GM12878 (cell line): ENCODE data around the gene SMTNL1. TPM values are rescaled to one million over a fixed set of nuclear protein-coding genes. Genes with fewer than 3 reads are reported as not detected.

Experiments used
- ATAC-seq: fragments of 200-7000 bp; cut with Tn5 transposase; 3 replicates; pipeline ENCODE4 v1.9.1; 2020; ENCODE audit warnings: mild to moderate bottlenecking, moderate library complexity
- BruUV-seq: library from RNA; stranded (reverse); fragments of 400-500 nt; replicated peaks from 2 replicates; lab custom pipeline; 2021; lab: Mats Ljungman, UMichigan
- CTCF ChIA-PET: fragments of 300-600 bp; sonication (Branson Sonifier 250); formaldehyde crosslinking; extraction: SDS; loops from one replicate; lab custom pipeline; 2021; ENCODE audit warnings: inconsistent platforms; lab: Yijun Ruan, JAX
- POLR2A ChIA-PET: fragments of 350-600 bp; formaldehyde crosslinking; extraction: SDS; loops from one replicate; lab custom pipeline; 2021; ENCODE audit warnings: inconsistent platforms; lab: Charles Lee
- RAD21 ChIA-PET: fragments of 300-600 bp; sonication (Branson Sonifier 250); formaldehyde crosslinking; loops from one replicate; lab custom pipeline; 2023; ENCODE audit warnings: antibody characterized with exemption; ENCODE audit not compliant: unreplicated experiment; lab: Charles Lee
- SMC1A ChIA-PET: fragments of 300-600 bp; sonication (Branson Sonifier 250); formaldehyde crosslinking; loops from one replicate; lab custom pipeline; 2023; ENCODE audit not compliant: unreplicated experiment, uncharacterized antibody; lab: Charles Lee
- DNase-seq: peaks from one replicate; pipeline ENCODE4 v3.0.0-alpha.2; 2011; ENCODE audit warnings: low read depth, low spot score
- FAIRE-seq: peaks from 3 replicates; lab custom pipeline; 2011; peaks lifted over from hg19 to GRCh38; lab: Jason Lieb, UNC
- H2AFZ ChIP-seq: 2 replicates; pipeline ENCODE4 v1.6.0; 2011; ENCODE audit warnings: low read depth, low read length, control low read depth; ENCODE audit not compliant: control insufficient read depth
- H3K27ac ChIP-seq: 2 replicates; pipeline ENCODE4 v1.5.1; 2011; ENCODE audit warnings: control low read depth; ENCODE audit not compliant: control insufficient read depth, insufficient read depth
- H3K27me3 ChIP-seq, 2 experiments: replicated peaks in 1 of 2; 2 replicates each; pipeline versions ENCODE4 v1.6.0 to v1.6.1; 2011; ENCODE audit warnings: low read length in 1 of 2; ENCODE audit not compliant: control insufficient read depth in 2 of 2, insufficient read depth in 2 of 2
- H3K36me3 ChIP-seq, 2 experiments: 2 replicates each; pipeline ENCODE4 v1.5.1; 2011; ENCODE audit warnings: low read length in 1 of 2; ENCODE audit not compliant: control insufficient read depth in 2 of 2, insufficient read depth in 2 of 2
- H3K4me1 ChIP-seq: 2 replicates; pipeline ENCODE4 v1.6.1; 2011; ENCODE audit warnings: mild to moderate bottlenecking, low read length, moderate library complexity, mixed read lengths; ENCODE audit not compliant: control insufficient read depth, insufficient read depth
- H3K4me2 ChIP-seq: 2 replicates; pipeline ENCODE4 v1.6.0; 2011; ENCODE audit warnings: control low read depth; ENCODE audit not compliant: control insufficient read depth, insufficient read depth
- H3K4me3 ChIP-seq: fragments of 200-600 bp; sonication (generic); 2 replicates; pipeline ENCODE4 v1.5.1; 2016
- H3K79me2 ChIP-seq: 2 replicates; pipeline ENCODE4 v1.6.0; 2011; ENCODE audit warnings: low read length; ENCODE audit not compliant: control insufficient read depth, insufficient read depth
- H3K9ac ChIP-seq: 2 replicates; pipeline ENCODE4 v1.8.0; 2011; ENCODE audit warnings: low read length, control low read depth, mixed read lengths; ENCODE audit not compliant: control insufficient read depth, insufficient read depth
- H3K9me3 ChIP-seq: replicated peaks from 3 replicates; pipeline ENCODE4 v1.5.1; 2011; ENCODE audit warnings: mild to moderate bottlenecking, low read length; ENCODE audit not compliant: control insufficient read depth, insufficient read depth
- H4K20me1 ChIP-seq: 2 replicates; pipeline ENCODE4 v1.6.0; 2011; ENCODE audit not compliant: control insufficient read depth, insufficient read depth
- BCLAF1 ChIP-seq: fragments of 450-650 bp; IDR thresholded peaks from 2 replicates; pipeline ENCODE4 v1.6.1; 2017; ENCODE audit warnings: antibody characterized with exemption, mild to moderate bottlenecking, moderate library complexity
- EP300 ChIP-seq, 2 experiments: fragments of 150-350 bp in 1 of 2; IDR thresholded peaks; 2 replicates each; pipeline ENCODE4 v1.6.1; 2011 to 2012; ENCODE audit warnings: low read depth in 2 of 2, low read length in 2 of 2, borderline replicate concordance in 1 of 2, improper control_type of control experiment in 1 of 2, inconsistent platforms in 1 of 2; ENCODE audit not compliant: control insufficient read depth in 1 of 2
- ESRRA ChIP-seq: IDR thresholded peaks from 2 replicates; pipeline ENCODE4 v1.6.1; 2012; ENCODE audit warnings: mild to moderate bottlenecking, low read length, improper control_type of control experiment
- FOXM1 ChIP-seq: IDR thresholded peaks from 2 replicates; pipeline ENCODE4 v1.6.1; 2012; ENCODE audit warnings: low read depth, mild to moderate bottlenecking, inconsistent platforms, low read length, moderate library complexity
- GABPA ChIP-seq: IDR thresholded peaks from 2 replicates; pipeline ENCODE4 v1.6.1; 2014; ENCODE audit warnings: antibody characterized with exemption, low read depth, mild to moderate bottlenecking, inconsistent platforms
- HDAC2 ChIP-seq: fragments of 200-600 bp; sonication (generic); IDR thresholded peaks from 2 replicates; pipeline ENCODE4 v1.6.1; 2017
- IRF4 ChIP-seq: IDR thresholded peaks from 2 replicates; pipeline ENCODE4 v1.6.1; 2011; ENCODE audit warnings: low read depth, low read length
- JUNB ChIP-seq: IDR thresholded peaks from 2 replicates; pipeline ENCODE4 v1.6.1; 2016; ENCODE audit warnings: antibody characterized with exemption, mild to moderate bottlenecking
- KAT2A ChIP-seq: conservative IDR thresholded peaks from 2 replicates; pipeline ENCODE4 v1.6.1; 2011; ENCODE audit warnings: low read depth, low read length; ENCODE audit not compliant: control insufficient read depth
- KLF5 ChIP-seq: fragments of 450-650 bp; IDR thresholded peaks from 2 replicates; pipeline ENCODE4 v1.6.1; 2014; ENCODE audit warnings: mild to moderate bottlenecking; ENCODE audit not compliant: partially characterized antibody
- MTA3 ChIP-seq: IDR thresholded peaks from 2 replicates; pipeline ENCODE4 v1.6.1; 2012; ENCODE audit warnings: low read length, inconsistent platforms, borderline replicate concordance
- NFYA ChIP-seq: IDR thresholded peaks from 2 replicates; pipeline ENCODE4 v1.6.1; 2011; ENCODE audit warnings: low read depth, mild to moderate bottlenecking, low read length, improper control_type of control experiment, borderline replicate concordance
- POU2F2 ChIP-seq: IDR thresholded peaks from 3 replicates; pipeline ENCODE4 v1.6.1; 2011; ENCODE audit warnings: low read depth, mild to moderate bottlenecking, low read length, borderline replicate concordance
- RELB ChIP-seq: fragments of 450-650 bp; IDR thresholded peaks from 2 replicates; pipeline ENCODE4 v1.6.1; 2017; ENCODE audit warnings: low read depth, mild to moderate bottlenecking, moderate library complexity
- SPI1 ChIP-seq: IDR thresholded peaks from 2 replicates; pipeline ENCODE4 v1.6.1; 2011; ENCODE audit warnings: low read depth, mild to moderate bottlenecking, low read length, moderate library complexity, borderline replicate concordance; ENCODE audit not compliant: insufficient read depth
- TBL1XR1 ChIP-seq: IDR thresholded peaks from 2 replicates; pipeline ENCODE4 v1.6.1; 2012; ENCODE audit warnings: low read depth, low read length, improper control_type of control experiment
- TCF12 ChIP-seq: IDR thresholded peaks from 2 replicates; pipeline ENCODE4 v1.6.1; 2011; ENCODE audit warnings: low read depth, mild to moderate bottlenecking, low read length
- ZNF207 ChIP-seq: fragments of 450-650 bp; IDR thresholded peaks from 2 replicates; pipeline ENCODE4 v1.6.1; 2014; ENCODE audit warnings: antibody characterized with exemption, mild to moderate bottlenecking, borderline replicate concordance
- ZNF217 ChIP-seq: fragments of 450-650 bp; IDR thresholded peaks from 2 replicates; pipeline ENCODE4 v1.6.1; 2017; ENCODE audit warnings: antibody characterized with exemption, mild to moderate bottlenecking
- ZNF274 ChIP-seq: IDR thresholded peaks from one replicate; pipeline ENCODE4 v1.8.0; 2011; ENCODE audit not compliant: insufficient read length, insufficient read depth
- ZSCAN29 ChIP-seq: fragments of 450-650 bp; IDR thresholded peaks from 2 replicates; pipeline ENCODE4 v1.6.1; 2017; ENCODE audit warnings: mild to moderate bottlenecking, moderate library complexity
- whole genome bisulfite sequencing: methylation state at CpG from one replicate; pipeline ENCODE4 v1.1.6; 2016; ENCODE audit warnings: low lambda C conversion rate; ENCODE audit not compliant: insufficient replicate concordance, insufficient coverage; ENCODE audit errors: missing lambda C conversion rate; 5-methylcytosine and 5-hydroxymethylcytosine counted together
- in situ Hi-C: fragments of 300-500 bp; cut with MboI; formaldehyde crosslinking; loops from 9 replicates; pipeline ENCODE4 v1.14.3; 2018; ENCODE audit warnings: mixed read lengths
- intact Hi-C: fragments of 100-400 bp; cut with micrococcal nuclease; formaldehyde crosslinking; loops from one replicate; pipeline ENCODE4 v1.14.2; 2022; ENCODE audit not compliant: unreplicated experiment
- polyA plus RNA-seq, 11 experiments: library from polyadenylated mRNA; depleted of rRNA in 4 of 11; unstranded in 6 of 11; stranded (reverse) in 5 of 11; fragments of >200 nt; fragmentation: Nextera tagmentation in 4 of 11; fragmentation: Illumina TruSeq in 1 of 11; extraction: Ambion mirVana in 4 of 11; extraction: Trizol in 1 of 11; gene quantifications; 1 replicate in 1 of 11; 2 replicates in 10 of 11; pipeline versions ENCODE4 v1.2.1 to v1.2.3, GENCODE V29; 2011 to 2016; ENCODE audit warnings: inconsistent platforms in 2 of 11, missing spikeins in 2 of 11, low read depth in 1 of 11
- total RNA-seq, 4 experiments: library from RNA; depleted of rRNA in 3 of 4; stranded (reverse); fragments of >200 nt in 3 of 4; fragmentation: Illumina TruSeq in 1 of 4; extraction: Trizol in 1 of 4; gene quantifications; 2 replicates each; pipeline versions ENCODE4 v1.2.1 to v1.2.3, GENCODE V29; 2013 to 2021

The SMTNL1 gene
- total and polyA plus RNA-seq, 10 of the 15 experiments (the other 5 are each of a cell fraction or from before 2014, with no cell fraction given), result 0.06 to 0.17 (median 0.10) TPM; not detected in 7

GRCh38 chr11:57546869-57547475 is 9.6 kb downstream of the SMTNL1 start:
- H3K4me1 ChIP-seq, result peaks cover 15% of the 10 kb centered on the region
- H3K36me3 ChIP-seq, result peaks cover 13 to 14% of the 10 kb centered on the region in 2 experiments
- POLR2A ChIA-PET, result interaction anchor here (0.6 to 1.2 kb wide), 3 partner anchors 16 to 96 kb away, joined by 3 to 6 read pairs (median 3); partner anchors contain the start of gene TIMM10
- peak; percentile 66 for FAIRE-seq
- no peak overlapping the region for H3K4me3 ChIP-seq
- SMC1A ChIA-PET, result interaction anchor here (1.1 to 2.3 kb wide), 6 partner anchors 15 to 201 kb away, joined by 3 to 9 read pairs (median 4); partner anchors contain the start of gene UBE2L6
- CTCF ChIA-PET, result interaction anchor here (0.8 to 3.1 kb wide), 12 partner anchors 9 to 98 kb away, joined by 3 to 19 read pairs (median 8); partner anchors contain the start of genes SMTNL1 and UBE2L6
- intact Hi-C loops, result no loop called here
- RAD21 ChIA-PET, result interaction anchor here (0.7 to 2.2 kb wide), 6 partner anchors 18 to 254 kb away, joined by 3 to 9 read pairs (median 4); partner anchors contain the start of gene UBE2L6
- H2AFZ ChIP-seq, result no peak overlapping the region
- no peak for DNase-seq
- no peaks in the 10 kb centered on the region for H4K20me1 ChIP-seq
- H3K27ac ChIP-seq, result peak overlapping the region; percentile 48
- H3K27me3 ChIP-seq, result no peaks in the 10 kb centered on the region
- BruUV-seq, result no TSS peak
- in situ Hi-C loops, result no loop called here
- 45% methylated on average over 5 of the region's 5 CpGs for WGBS
- 0 out of 2 replicates have a peak overlapping the region, but pooled peaks have one; percentile 3 for H3K4me2 ChIP-seq
- no peaks in the 10 kb centered on the region for H3K9me3 ChIP-seq
- no peaks in the 10 kb centered on the region for H3K79me2 ChIP-seq
- peak; percentile 82 for ATAC-seq
- H3K9ac ChIP-seq, result no peak overlapping the region
- TF ChIP-seq GABPA (no peak), ZSCAN29 (no peak), ZNF217 (no peak), POU2F2 (no peak), BCLAF1 (no peak), FOXM1 (no peak), TCF12 (peak; percentile 94), NFYA (no peak), EP300 (IDR thresholded peaks at IDR 0.05; ENCODE audit: borderline replicate concordance in 1 of 2, control insufficient read depth in 1 of 2, low read depth in 2 of 2, low read length in 2 of 2) (0 out of 4 replicates have a peak, but pooled peaks of 1 of the 2 experiments have one; percentile 15), TBL1XR1 (no peak), JUNB (peak; percentile 82), HDAC2 (no peak), MTA3 (no peak), ZNF207 (no peak), IRF4 (peak; percentile 91), ZNF274 (no peak), KLF5 (no peak), KAT2A (no peak), SPI1 (no peak), RELB (no peak), ESRRA (no peak)
